HCT116 (cell line): ENCODE data around the gene PLEKHG3. TPM values are rescaled to one million over a fixed set of nuclear protein-coding genes. Genes with fewer than 3 reads are reported as not detected.

Experiments
- ATAC-seq: fragments of 200-7000 bp; cut with Tn5 transposase; 2 replicates; pipeline ENCODE4 v1.9.1; 2020; ENCODE audit warnings: mild to moderate bottlenecking, moderate library complexity
- BruUV-seq: library from RNA; stranded (reverse); fragments of 400-500 nt; replicated peaks from 2 replicates; lab custom pipeline; 2021; lab: Mats Ljungman, UMichigan
- CTCF ChIA-PET: fragments of 300-600 bp; sonication (Branson Sonifier 250); formaldehyde crosslinking; loops from one replicate; lab custom pipeline; 2021; ENCODE audit warnings: antibody characterized with exemption; lab: Charles Lee
- POLR2A ChIA-PET: fragments of 300-600, 350-600 bp; sonication (Branson Sonifier 250); formaldehyde crosslinking; loops from one replicate; lab custom pipeline; 2021; ENCODE audit warnings: antibody characterized with exemption; lab: Charles Lee
- RAD21 ChIA-PET, 2 experiments: fragments of 300-600 bp; sonication (Branson Sonifier 250); formaldehyde crosslinking; loops; one replicate each; lab custom pipeline; 2023; ENCODE audit warnings: low total read pairs in 2 of 2; ENCODE audit not compliant: uncharacterized antibody in 2 of 2, unreplicated experiment in 2 of 2, low non-redundant PET in 1 of 2; lab: Charles Lee
- DNase-seq: peaks from one replicate; pipeline ENCODE4 v3.0.0-alpha.2; 2010; ENCODE audit warnings: low read depth, low spot score
- H2AFZ ChIP-seq: fragments of 200-600 bp; shearing (Covaris generic), sonication (generic); 2 replicates; pipeline ENCODE4 v1.6.1; 2017; ENCODE audit warnings: low read depth, mixed run types, mixed read lengths, antibody characterized with exemption, low read length; ENCODE audit not compliant: poor library complexity, severe bottlenecking
- H3K27ac ChIP-seq: 2 replicates; pipeline ENCODE4 v1.5.1; 2012; ENCODE audit warnings: low read depth, low read length
- H3K27me3 ChIP-seq: fragments of 200-600 bp; sonication (generic); 2 replicates; pipeline ENCODE4 v1.6.1; 2016; ENCODE audit warnings: mixed run types, low read length, mixed read lengths; ENCODE audit not compliant: insufficient read depth
- H3K36me3 ChIP-seq, 2 experiments: fragments of 200-500 bp in 1 of 2; fragments of 200-600 bp in 1 of 2; sonication (Bioruptor generic) in 1 of 2; sonication (generic) in 1 of 2; 2 replicates each; pipeline versions ENCODE4 v1.5.1 to v1.6.1; 2014 to 2016; ENCODE audit warnings: low read length in 2 of 2, inconsistent platforms in 1 of 2, mixed read lengths in 1 of 2, mixed run types in 1 of 2; ENCODE audit not compliant: insufficient read depth in 2 of 2, control insufficient read depth in 1 of 2
- H3K4me1 ChIP-seq, 2 experiments: fragments of 200-600 bp in 1 of 2; sonication (generic) in 1 of 2; 2 replicates each; pipeline versions ENCODE4 v1.5.1 to v1.6.1; 2012 to 2017; ENCODE audit warnings: low read length in 2 of 2, inconsistent platforms in 1 of 2, mild to moderate bottlenecking in 1 of 2, mixed read lengths in 1 of 2, mixed run types in 1 of 2, moderate library complexity in 1 of 2; ENCODE audit not compliant: insufficient read depth in 2 of 2, control insufficient read depth in 1 of 2
- H3K4me2 ChIP-seq: fragments of 200-600 bp; sonication (generic); 2 replicates; pipeline ENCODE4 v1.6.1; 2017; ENCODE audit warnings: mixed run types, low read length, mixed read lengths
- H3K4me3 ChIP-seq, 2 experiments: fragments of 200-600 bp in 1 of 2; sonication (generic) in 1 of 2; replicated peaks in 1 of 2; 2 replicates each; pipeline ENCODE4 v1.5.1; 2011 to 2016; ENCODE audit warnings: low read length in 2 of 2, control low read depth in 1 of 2, low read depth in 1 of 2, mild to moderate bottlenecking in 1 of 2, mixed read lengths in 1 of 2, mixed run types in 1 of 2
- H3K79me2 ChIP-seq: fragments of 200-600 bp; sonication (generic); 2 replicates; pipeline ENCODE4 v1.6.1; 2017; ENCODE audit warnings: mild to moderate bottlenecking, mixed run types, low read length, moderate library complexity, mixed read lengths; ENCODE audit not compliant: insufficient read depth
- H3K9ac ChIP-seq: fragments of 200-600 bp; sonication (generic); 2 replicates; pipeline ENCODE4 v1.6.1; 2016; ENCODE audit warnings: low read length, mixed read lengths
- H3K9me2 ChIP-seq: fragments of 200-600 bp; sonication (generic), shearing (Covaris generic); 2 replicates; pipeline ENCODE4 v1.6.1; 2017; ENCODE audit warnings: mixed run types, mild to moderate bottlenecking, moderate library complexity; ENCODE audit not compliant: insufficient read depth
- H3K9me3 ChIP-seq, 2 experiments: fragments of 200-500 bp in 1 of 2; fragments of 200-600 bp in 1 of 2; sonication (Bioruptor generic) in 1 of 2; sonication (generic) in 1 of 2; 2 replicates each; pipeline ENCODE4 v1.6.1; 2014 to 2017; ENCODE audit warnings: low read length in 2 of 2, mixed read lengths in 2 of 2, inconsistent platforms in 1 of 2, low read depth in 1 of 2, mild to moderate bottlenecking in 1 of 2, mixed run types in 1 of 2, moderate library complexity in 1 of 2; ENCODE audit not compliant: control insufficient read depth in 1 of 2, insufficient read depth in 1 of 2
- H4K20me1 ChIP-seq: fragments of 200-600 bp; sonication (generic), shearing (Covaris generic); 2 replicates; pipeline ENCODE4 v1.6.1; 2017; ENCODE audit warnings: mixed run types, mild to moderate bottlenecking, moderate library complexity; ENCODE audit not compliant: insufficient read depth
- CBX3 ChIP-seq: IDR thresholded peaks from 2 replicates; pipeline ENCODE4 v1.6.1; 2012; ENCODE audit warnings: low read depth
- CEBPB ChIP-seq: IDR thresholded peaks from 2 replicates; pipeline ENCODE4 v1.6.1; 2012; ENCODE audit warnings: low read depth
- ELF1 ChIP-seq: IDR thresholded peaks from 2 replicates; pipeline ENCODE4 v1.6.1; 2012; ENCODE audit warnings: low read depth, borderline replicate concordance
- JUND ChIP-seq: IDR thresholded peaks from 2 replicates; pipeline ENCODE4 v1.6.1; 2012
- SP1 ChIP-seq: IDR thresholded peaks from 2 replicates; pipeline ENCODE4 v1.6.1; 2012; ENCODE audit warnings: low read depth
- YY1 ChIP-seq: IDR thresholded peaks from 2 replicates; pipeline ENCODE4 v1.6.1; 2011; ENCODE audit warnings: low read length, low read depth, moderate library complexity, mild to moderate bottlenecking; ENCODE audit not compliant: insufficient replicate concordance; ENCODE audit errors: extremely low read depth
- intact Hi-C: fragments of 100-400 bp; cut with micrococcal nuclease; formaldehyde crosslinking; loops from 2 replicates; pipeline ENCODE4 v1.10.0; 2022
- total RNA-seq: library from RNA; stranded (reverse); gene quantifications from one replicate; pipeline ENCODE4 v1.2.1, GENCODE V29; 2021; ENCODE audit not compliant: unreplicated experiment
- TF ChIP-seq, protein P1 (sequence below): IDR thresholded peaks from 2 replicates; pipeline ENCODE4 v1.6.1; 2012; ENCODE audit warnings: low read depth

PLEKHG3 gene
- total RNA-seq, 1 experiment from 2014 or later: 55.6 TPM

DNA sequence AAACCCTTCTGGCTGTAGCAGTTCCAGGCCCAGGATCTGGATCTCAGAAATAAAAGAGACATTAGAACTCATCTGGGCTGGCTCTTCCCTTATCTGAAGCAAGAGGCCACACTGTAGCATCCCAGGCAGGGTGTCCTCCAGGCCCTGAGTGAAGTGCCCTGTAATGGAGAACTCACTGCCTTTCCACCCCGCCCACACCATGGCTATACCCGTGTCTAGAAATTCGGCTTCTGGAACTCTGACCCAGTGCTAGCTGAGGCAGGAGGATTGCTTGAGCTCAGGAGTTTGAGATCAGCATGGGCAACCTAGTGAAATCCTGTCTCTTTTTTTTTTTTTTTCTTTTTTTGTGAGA is 23.5 kb upstream of the PLEKHG3 start:
- peaks cover 8 to 25% of the 10 kb centered on the region in 2 experiments; a peak in 3 of 4 replicates for H3K4me1 ChIP-seq
- H4K20me1 ChIP-seq: no peaks in the 10 kb centered on the region
- no TSS peak for BruUV-seq
- no peak for TF ChIP-seq ELF1
- TF ChIP-seq CEBPB: no peak
- no peak for TF ChIP-seq JUND
- TF ChIP-seq SP1: no peak
- TF ChIP-seq, protein P1, sequence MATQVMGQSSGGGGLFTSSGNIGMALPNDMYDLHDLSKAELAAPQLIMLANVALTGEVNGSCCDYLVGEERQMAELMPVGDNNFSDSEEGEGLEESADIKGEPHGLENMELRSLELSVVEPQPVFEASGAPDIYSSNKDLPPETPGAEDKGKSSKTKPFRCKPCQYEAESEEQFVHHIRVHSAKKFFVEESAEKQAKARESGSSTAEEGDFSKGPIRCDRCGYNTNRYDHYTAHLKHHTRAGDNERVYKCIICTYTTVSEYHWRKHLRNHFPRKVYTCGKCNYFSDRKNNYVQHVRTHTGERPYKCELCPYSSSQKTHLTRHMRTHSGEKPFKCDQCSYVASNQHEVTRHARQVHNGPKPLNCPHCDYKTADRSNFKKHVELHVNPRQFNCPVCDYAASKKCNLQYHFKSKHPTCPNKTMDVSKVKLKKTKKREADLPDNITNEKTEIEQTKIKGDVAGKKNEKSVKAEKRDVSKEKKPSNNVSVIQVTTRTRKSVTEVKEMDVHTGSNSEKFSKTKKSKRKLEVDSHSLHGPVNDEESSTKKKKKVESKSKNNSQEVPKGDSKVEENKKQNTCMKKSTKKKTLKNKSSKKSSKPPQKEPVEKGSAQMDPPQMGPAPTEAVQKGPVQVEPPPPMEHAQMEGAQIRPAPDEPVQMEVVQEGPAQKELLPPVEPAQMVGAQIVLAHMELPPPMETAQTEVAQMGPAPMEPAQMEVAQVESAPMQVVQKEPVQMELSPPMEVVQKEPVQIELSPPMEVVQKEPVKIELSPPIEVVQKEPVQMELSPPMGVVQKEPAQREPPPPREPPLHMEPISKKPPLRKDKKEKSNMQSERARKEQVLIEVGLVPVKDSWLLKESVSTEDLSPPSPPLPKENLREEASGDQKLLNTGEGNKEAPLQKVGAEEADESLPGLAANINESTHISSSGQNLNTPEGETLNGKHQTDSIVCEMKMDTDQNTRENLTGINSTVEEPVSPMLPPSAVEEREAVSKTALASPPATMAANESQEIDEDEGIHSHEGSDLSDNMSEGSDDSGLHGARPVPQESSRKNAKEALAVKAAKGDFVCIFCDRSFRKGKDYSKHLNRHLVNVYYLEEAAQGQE: no peak
- TF ChIP-seq YY1: no peak
- TF ChIP-seq CBX3: no peak
- no peaks in the 10 kb centered on the region for H3K27me3 ChIP-seq
- ChIA-PET POLR2A (no interaction called here), RAD21 (interaction anchor here in 1 of 2 experiments (0.5 kb wide), 1 partner anchor 45 kb away, joined by 3 read pairs; no protein-coding TSS in a partner anchor), CTCF (no interaction called here)
- ATAC-seq: no peak
- H3K9me2 ChIP-seq: no peaks in the 10 kb centered on the region
- H3K4me2 ChIP-seq: peak overlapping the region; percentile 7
- no peaks in the 10 kb centered on the region for H3K79me2 ChIP-seq
- H2AFZ ChIP-seq: no peak overlapping the region
- no peaks in the 10 kb centered on the region for H3K36me3 ChIP-seq
- no peak for DNase-seq
- H3K4me3 ChIP-seq: no peak overlapping the region
- peak overlapping the region; percentile 28; the same call in 1 of the 2 replicates for H3K27ac ChIP-seq
- H3K9me3 ChIP-seq: no peaks in the 10 kb centered on the region
- H3K9ac ChIP-seq: no peak overlapping the region
- intact Hi-C loops: no loop called here
